HG02678 (cell line): ENCODE results near the gene KDM4F.
"Not testable (repeated sequence)": the region's sequence is repeated elsewhere in the genome, so short reads cannot be mapped to it uniquely, and the experiment has no call there.

Experiments
- ATAC-seq: cut with Tn5 transposase; IDR thresholded peaks from one replicate; pipeline ENCODE4 v1.9.1; 2021; ENCODE audit warnings: mild to moderate bottlenecking, moderate library complexity; ENCODE audit not compliant: unreplicated experiment

The KDM4F gene

DNA sequence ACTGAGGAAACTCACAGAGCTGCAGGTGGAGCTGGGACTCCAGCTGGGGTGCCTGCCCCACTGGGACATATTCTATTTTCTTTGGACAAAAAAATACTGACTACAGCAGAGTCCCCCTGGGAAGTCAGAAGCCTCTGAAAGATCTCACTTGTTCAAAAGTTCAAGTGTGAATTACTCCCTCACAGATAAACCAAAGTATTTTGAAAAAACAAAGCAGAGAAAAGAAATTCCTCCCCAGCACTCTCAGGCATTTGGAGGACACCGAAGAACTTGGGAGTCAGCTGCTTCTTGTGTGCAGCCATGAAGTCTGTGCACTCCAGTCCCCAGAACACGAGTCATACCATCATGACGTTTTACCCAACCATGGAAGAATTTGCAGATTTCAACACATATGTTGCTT lies at the start of gene KDM4F:
Gene KDM4F, plus strand, starts transcription at position 301 of the 400 bp plus-strand sequence.
- ATAC-seq = not testable (repeated sequence)

DNA sequence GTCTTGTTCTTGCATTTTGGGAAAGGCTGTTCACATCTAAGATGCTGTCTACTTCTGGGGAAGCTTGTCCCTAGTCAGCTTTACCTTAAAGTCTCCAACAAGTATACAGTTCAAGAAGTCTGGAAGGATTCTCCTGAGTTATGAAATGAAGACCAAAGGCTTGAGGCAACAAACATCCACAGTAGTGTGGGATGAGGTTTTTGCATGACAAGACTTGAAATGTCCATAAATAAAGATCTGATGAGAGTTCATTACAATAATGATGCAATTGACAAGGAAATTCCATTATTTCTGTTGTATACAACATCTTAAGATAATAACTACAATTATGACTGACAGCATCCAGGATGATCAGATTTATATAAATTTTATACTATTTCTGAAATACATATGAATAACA lies 45.5 kb upstream of the KDM4F start:
- no peak for ATAC-seq

DNA sequence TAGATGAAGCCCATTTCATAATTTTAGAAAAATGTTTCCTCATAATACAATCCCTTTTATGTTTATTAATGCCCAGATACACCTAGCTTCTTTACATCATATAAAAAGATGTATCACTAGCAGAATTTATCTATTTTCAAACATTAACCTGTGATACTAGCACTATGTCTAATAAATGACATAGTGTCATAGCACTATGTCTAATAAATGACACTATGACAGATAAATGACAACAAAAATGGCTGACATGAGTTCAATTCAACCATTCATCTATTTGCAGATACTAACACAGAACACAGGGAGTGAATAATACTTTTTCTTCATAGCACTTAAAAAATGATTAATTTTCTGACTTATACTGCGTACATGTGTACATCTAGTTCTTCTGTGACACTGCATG lies 43.6 kb upstream of the KDM4F start:
- ATAC-seq = no peak

- ATAC-seq = no peak
These were observed 37.8 kb upstream of the KDM4F start for GRCh38 chr11:95011376-95011775.

- ATAC-seq = no peak
These were observed 34.9 kb upstream of the KDM4F start for GRCh38 chr11:95014184-95014821.

GRCh38 chr11:95016139-95016538 lies 33.1 kb upstream of the KDM4F start:
- ATAC-seq = no peak

DNA sequence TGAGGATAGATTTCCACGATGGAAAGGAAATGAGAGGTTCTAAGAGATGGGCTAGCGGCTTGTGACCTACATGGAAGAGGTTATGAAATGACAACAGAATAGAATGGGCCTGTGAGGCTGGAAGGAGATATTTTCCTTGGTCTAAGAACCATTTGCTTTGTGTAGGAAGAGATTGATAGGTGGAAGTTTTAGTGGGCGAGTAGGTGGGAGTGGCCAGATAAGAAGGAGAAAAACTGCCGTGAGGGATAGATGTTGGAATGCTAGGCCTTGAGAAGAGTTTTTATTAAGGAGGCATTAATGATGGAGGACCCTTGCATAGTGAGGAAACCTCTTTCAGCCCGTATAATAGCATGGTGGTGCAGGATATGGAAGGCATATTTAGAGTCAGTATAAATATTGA lies 27.8 kb upstream of the KDM4F start:
- not testable (repeated sequence) for ATAC-seq

GRCh38 chr11:95024958-95025357 lies 24.3 kb upstream of the KDM4F start, which contains the start of gene KDM4E:
TSS of gene KDM4E (plus strand) at chr11:95025258. CDS start at chr11:95025558, 300 bp downstream.
- ATAC-seq = no peak

GRCh38 chr11:95025594-95025993 lies 23.6 kb upstream of the KDM4F start:
- not testable (repeated sequence) for ATAC-seq

- ATAC-seq = no peak
These were observed 20.9 kb upstream of the KDM4F start for GRCh38 chr11:95028357-95028756.

GRCh38 chr11:95033051-95033450 lies 16.2 kb upstream of the KDM4F start:
- ATAC-seq = no peak

DNA sequence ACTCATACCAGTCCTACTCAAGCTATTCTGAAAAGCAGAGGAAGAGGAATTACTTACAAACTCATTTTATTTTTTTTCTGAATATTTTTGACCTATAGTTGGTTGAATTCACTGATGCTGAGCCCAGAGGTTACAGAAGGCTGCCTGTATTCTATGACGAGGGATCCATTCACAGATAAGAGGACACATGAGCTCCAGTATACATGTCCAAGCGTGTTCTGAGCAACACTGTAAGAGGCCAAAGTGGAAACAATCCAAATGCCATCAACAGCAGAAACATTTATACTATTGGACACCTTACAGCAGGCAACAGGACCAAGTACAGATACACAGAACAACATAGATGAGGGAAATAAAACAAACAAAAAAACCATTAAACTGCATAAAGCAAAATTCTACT lies 13.9 kb upstream of the KDM4F start:
- ATAC-seq = no peak

DNA sequence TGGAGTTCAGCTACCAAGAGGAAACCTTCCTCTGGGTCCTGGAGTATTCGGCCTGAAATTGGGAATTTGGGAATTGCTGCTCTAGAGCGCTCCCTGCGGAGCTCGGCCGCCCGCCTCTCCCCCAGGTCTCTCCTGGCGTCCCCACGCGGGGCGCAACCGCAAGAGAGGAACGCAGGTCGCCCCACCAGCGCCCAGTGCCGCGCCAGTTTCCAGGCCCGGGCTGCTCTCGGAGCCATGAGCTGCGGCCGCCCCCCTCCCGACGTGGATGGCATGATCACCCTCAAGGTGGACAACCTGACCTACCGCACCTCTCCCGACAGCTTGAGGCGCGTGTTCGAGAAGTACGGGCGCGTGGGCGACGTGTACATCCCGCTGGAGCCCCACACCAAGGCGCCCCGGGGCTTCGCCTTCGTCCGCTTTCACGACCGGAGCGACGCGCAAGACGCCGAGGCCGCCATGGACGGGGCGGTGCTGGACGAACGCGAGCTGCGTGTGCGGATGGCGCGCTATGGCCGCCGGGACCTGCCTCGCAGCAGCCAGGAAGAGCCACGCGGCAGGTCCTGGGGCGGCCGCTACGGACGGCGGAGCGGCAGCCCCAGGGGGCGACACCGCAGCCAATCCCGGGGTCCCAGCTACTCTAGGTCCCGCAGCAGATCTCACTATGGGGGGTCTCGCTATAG lies 11.7 kb upstream of the KDM4F start:
- ATAC-seq = not testable (repeated sequence)

GRCh38 chr11:95042239-95042638 lies 7.0 kb upstream of the KDM4F start:
- no peak for ATAC-seq

- ATAC-seq = no peak
These were observed 6.3 kb upstream of the KDM4F start for GRCh38 chr11:95042906-95043305.

- no peak for ATAC-seq
These were observed 5.2 kb upstream of the KDM4F start for GRCh38 chr11:95044010-95044409.

DNA sequence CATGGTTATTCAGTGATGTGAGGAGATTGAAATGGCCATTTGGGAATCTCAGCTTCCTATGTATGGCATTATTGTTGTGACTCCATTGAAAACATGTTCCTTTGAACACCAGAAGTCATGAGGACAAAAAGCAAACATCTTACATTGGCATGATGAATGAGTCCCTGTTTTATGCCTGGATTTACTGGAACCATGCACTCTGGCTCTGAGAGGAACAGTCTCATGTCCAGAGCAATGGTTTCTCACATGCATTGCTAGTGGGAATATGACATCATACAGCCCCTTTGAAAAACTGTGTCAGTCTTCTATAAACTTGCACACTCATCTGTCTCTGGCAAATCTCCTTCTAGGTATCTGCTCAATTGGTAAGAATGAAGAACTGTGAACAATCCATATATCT lies 3.4 kb upstream of the KDM4F start:
- ATAC-seq = no peak

DNA sequence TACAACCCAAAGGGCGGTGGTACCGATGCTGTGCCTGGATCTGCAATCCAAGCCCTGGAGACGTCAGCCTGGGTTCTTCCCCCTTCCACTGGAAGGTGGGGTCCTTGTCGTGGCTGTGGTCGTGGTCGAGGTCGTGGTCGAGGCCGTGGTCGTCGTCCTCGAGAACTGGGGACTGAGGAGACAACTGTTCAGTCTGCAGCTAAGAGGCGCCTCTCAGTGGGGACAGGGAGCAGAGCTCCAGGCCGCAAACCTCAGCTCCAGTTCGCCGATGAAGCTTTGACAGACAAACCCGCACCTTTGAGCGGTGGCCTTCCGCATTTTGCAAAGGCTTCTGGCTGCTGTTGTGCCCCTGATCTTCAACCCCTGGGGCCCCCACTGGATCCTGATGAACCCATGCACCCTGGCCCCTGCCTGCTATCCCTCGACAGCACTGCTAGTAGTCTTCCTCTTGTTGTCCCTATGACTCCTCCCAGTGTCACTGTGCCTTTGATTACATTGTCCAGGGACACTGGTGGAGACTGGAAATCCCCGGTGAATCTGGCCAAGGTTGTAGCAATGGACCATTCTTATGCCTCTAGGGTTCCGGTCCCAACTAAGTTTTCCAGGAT lies 1.5 kb downstream of the KDM4F start:
- ATAC-seq = no peak

DNA sequence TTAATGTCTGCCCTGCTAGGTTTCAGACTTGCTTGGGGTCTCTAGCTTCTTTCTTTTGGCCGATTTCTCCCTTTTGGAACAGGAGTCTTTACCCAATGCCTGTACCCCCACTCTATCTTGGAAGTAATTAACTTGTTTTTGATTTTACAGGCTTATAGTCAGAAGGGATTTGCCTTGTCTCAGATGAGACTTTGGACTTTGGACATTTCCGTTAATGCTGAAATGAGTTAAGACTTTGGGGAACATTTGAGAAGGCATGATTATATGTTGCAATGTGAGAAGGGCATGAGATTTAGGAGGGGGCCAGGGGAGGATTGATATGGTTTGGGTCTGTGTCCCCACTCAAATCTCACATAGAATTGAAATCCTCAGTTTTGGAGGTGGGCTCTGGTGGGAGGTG lies 5.1 kb downstream of the KDM4F start:
- no peak for ATAC-seq

DNA sequence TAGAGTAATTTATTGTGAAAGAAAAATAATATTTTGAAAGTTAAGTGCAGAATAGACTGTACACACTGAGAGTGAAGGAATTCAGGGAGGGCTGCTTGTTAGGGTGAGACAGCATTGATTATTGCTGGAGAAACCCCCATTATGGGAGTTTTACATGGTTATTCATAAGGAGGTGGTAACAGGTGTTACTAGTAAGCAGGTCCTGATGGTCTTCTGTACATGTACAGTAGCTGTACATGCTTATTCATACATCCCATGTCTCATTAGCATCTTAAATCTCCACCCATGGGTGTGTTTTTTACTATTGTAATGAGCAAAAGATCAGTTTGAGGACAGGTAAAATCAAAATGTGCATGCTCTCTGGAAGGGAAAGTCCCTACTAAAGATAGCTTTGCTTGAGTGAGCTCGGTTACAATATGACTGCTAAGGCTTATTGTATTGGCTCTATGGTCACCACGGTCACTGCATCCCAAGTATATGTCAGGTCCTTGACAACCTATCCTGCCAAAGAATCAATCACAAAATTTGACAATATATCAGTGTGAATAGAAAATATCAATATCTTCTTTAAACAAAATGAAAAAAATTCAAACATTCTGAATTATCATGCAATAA lies 6.2 kb downstream of the KDM4F start:
- ATAC-seq = peak; percentile 96

- no peak for ATAC-seq
These were observed 8.7 kb downstream of the KDM4F start for GRCh38 chr11:95057959-95058358.

DNA sequence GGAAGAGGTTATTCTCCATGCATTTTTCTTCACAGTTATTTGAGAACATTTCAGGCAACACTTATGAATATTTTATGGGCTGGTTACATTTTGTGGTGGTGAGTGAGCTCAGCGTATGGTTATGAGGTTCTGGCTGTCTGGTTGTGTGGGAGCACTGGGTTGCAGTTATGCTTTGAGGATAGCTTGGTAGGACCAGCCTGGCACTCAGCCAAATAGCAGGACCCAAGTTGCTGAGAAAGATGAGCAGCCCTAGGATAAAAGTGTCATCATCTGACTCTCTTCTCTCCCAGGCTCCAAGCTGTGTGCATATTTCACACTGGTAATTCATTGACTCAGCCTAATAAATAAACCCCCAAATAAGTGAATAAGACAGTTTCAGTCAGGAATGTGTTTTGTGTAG lies 9.4 kb downstream of the KDM4F start:
- ATAC-seq = no peak
